Astrocyte of the cerebellum (primary cell): ENCODE data around the gene DEGS1.

ENCODE experiments used
- DNase-seq: peaks from one replicate; pipeline ENCODE4 v3.0.0-alpha.2; 2011; ENCODE audit warnings: low read depth
- H3K4me3 ChIP-seq: 2 replicates; pipeline ENCODE4 v1.5.1; 2011; ENCODE audit warnings: mild to moderate bottlenecking, low read depth, low read length, moderate library complexity
- in situ Hi-C: cut with HindIII; loops from 2 replicates; pipeline ENCODE4 v1.10.0; 2017; ENCODE audit warnings: low sequenced_read_pairs
- TF ChIP-seq, protein P1 (sequence below): IDR thresholded peaks from 2 replicates; pipeline ENCODE4 v1.5.1; 2012; ENCODE audit warnings: low read length, low read depth, moderate library complexity, mild to moderate bottlenecking; ENCODE audit errors: missing control alignments

Gene DEGS1

DNA sequence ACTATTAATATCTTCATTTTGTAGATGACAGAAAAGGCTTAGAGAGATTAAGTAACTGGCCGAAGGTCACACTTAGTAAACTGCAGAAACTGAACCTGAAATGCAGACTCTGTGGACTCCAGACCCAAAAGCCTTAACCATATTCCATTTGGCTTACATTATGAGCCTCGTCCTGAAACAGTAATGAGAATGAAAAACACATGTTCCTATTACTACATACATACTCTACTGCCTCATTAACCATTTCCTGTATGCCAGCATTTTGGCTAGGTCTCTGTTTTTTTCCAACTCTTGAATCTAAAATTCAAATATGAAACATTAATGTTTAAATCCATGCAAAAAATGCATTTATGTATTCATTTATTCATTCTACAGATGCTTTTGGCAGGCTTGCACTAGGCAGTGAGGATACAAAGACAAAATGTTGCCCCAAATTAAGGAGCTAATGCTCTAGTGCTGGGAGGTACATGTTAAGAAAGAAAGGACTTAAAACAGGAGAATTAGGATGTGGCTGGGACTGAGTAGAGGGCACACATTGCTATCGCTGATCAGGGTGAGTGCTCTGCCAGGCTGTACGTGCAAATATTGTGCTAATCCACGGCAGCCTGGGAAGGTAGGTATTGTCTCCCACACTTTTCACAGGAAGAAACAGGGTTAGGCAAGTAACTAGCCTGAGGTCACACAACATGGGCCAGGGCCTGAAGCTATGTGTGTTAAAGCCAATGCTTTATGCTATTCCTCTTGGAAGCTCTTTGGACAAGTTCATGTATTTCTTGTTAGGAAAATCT is 14.0 kb downstream of the DEGS1 start:
- no peak overlapping the region for H3K4me3 ChIP-seq
- in situ Hi-C loops = no loop called here
- TF ChIP-seq, protein P1, sequence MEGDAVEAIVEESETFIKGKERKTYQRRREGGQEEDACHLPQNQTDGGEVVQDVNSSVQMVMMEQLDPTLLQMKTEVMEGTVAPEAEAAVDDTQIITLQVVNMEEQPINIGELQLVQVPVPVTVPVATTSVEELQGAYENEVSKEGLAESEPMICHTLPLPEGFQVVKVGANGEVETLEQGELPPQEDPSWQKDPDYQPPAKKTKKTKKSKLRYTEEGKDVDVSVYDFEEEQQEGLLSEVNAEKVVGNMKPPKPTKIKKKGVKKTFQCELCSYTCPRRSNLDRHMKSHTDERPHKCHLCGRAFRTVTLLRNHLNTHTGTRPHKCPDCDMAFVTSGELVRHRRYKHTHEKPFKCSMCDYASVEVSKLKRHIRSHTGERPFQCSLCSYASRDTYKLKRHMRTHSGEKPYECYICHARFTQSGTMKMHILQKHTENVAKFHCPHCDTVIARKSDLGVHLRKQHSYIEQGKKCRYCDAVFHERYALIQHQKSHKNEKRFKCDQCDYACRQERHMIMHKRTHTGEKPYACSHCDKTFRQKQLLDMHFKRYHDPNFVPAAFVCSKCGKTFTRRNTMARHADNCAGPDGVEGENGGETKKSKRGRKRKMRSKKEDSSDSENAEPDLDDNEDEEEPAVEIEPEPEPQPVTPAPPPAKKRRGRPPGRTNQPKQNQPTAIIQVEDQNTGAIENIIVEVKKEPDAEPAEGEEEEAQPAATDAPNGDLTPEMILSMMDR = no peak
- no peak for DNase-seq

DNA sequence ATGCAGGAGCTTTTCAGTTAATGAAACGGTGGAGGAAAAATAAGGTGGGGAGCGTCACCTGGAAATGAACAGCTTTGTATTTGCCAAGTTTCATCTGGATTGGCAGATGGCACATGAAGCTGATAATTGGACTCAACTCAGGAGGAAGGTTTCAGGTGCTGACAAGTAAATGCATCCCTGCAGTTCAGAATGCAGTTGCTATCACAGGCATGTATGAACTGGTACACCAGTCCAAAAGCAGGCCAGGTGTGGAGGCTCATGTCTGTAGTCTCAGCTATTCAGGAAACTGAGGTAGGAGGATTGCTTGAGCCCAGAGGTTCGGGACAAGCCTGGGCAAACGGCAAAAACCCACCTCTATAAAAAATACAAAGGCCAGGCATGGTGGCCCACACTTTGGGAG is 15.5 kb downstream of the DEGS1 start:
- in situ Hi-C loops = no loop called here
- TF ChIP-seq, protein P1 = no peak
- no peak overlapping the region for H3K4me3 ChIP-seq
- no peak for DNase-seq

DNA sequence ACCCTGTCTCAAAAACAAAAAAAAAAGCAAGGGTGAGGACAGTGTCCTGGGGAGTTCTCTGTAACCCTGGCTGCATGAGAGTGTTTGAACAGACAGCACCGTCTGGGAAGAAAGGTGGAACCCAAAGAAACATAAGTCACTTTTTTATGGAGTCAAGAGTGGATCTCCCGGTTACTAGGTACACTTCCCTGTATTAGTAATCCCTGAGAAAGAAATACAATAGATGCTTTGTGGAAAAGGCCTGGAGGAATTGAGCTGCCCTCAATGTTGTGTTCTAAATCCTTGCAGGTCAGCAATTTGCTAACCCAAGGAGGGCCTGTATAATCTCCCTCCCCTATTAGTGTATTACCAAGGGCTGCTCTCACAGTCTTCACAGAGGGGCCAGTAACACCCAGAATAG is 16.6 kb downstream of the DEGS1 start:
- H3K4me3 ChIP-seq = no peak overlapping the region
- DNase-seq = no peak
- TF ChIP-seq, protein P1 = no peak
- in situ Hi-C loops = no loop called here

DNA sequence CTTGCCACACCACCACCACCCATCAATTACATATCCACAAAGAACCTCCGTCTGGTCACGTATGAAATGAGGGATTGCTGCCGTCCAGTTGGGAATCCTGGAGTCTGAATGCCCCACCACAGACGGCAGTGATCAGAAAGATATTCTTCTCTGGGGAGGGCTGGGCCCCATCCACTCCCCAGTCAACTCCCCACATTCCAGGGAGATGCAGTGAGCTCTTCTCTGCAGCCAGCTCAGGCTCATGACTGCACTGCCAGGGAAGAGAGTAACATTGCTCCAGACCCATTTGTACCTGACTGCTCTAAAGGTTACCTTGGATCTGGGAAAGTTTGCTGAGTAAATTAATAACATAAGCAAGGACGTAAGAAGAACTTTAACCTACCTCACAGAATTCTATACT is 18.3 kb downstream of the DEGS1 start:
- in situ Hi-C loops = no loop called here
- H3K4me3 ChIP-seq = no peak overlapping the region
- TF ChIP-seq, protein P1 = no peak
- DNase-seq = no peak

DNA sequence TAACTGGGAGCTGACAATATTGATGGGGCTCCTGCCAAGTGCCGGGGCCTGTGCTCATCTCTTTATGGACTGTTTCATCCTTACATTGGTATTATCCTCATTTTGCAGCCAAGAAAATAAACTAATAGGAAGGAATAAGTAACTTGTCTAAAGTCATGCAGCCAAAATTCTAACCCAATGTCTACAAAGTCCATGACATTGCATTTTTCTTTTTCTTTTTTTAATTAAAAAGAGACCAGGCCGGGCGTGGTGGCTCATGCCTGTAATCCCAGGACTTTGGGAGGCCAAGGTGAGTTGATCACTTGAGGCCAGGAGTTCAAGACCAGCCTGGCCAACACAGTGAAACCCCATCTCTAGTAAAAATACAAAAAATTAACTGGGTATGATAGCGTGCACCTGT is 18.8 kb downstream of the DEGS1 start:
- no peak for DNase-seq
- in situ Hi-C loops = no loop called here
- H3K4me3 ChIP-seq = no peak overlapping the region
- TF ChIP-seq, protein P1 = no peak

DNA sequence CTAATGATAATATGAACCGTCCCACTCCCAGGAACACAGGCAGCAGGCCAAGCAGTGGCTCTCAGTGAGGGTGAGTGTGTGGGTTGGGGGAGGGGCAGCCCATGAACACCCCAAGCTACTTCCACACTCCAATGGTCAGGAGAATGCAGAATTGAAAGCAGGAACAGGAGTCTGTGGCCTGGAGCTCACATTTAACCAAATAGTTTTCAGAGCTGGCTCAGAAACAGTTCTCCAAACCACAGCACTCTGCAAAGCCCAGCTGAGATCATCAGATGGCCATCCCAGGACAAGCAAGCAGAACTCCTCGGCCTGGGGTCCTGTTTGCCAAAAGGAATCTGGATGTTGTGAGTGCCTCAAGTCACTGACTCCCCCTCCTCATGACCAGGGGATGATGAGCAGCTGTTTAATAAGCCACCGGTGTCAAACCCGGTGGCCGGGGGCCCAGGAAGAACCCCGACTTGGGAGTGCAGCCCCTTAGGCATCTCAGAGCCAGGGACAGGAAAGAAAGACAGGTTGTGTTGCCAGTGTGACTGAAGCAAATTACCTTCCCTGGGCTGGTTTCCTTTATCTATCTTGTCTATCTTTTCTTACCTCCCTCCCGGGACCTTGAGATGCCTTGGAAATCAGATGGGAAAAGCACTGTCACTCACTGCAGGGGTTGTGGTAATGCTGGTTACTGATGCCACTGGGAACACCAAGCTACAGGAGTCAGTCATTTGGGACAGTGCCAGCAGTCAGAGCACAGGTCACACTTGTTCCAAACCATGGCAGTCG is 20.4 kb downstream of the DEGS1 start:
- DNase-seq = peak; percentile 96
- in situ Hi-C loops = no loop called here
- H3K4me3 ChIP-seq = no peak overlapping the region
- TF ChIP-seq, protein P1 = no peak
